Measurements from ENCODE around the gene EIF2A. TPM values are rescaled to one million over a fixed set of nuclear protein-coding genes. Genes with fewer than 3 reads are reported as not detected.

The EIF2A gene
- total and polyA plus RNA-seq, 2 of the 13 experiments (the other 11 are each of a cell fraction or from before 2014, with no cell fraction given) = 124 to 139 TPM

- Histone ChIP-seq H4K20me1 (ENCODE audit: insufficient read depth, low read length) (no peaks in the 10 kb centered on the region), H3K4me1 (ENCODE audit: insufficient read depth, low read length) (no peaks in the 10 kb centered on the region), H3K27ac (ENCODE audit: extremely low read length, insufficient read depth, low read length) (no peak overlapping the region), H3K4me3 (replicated peaks in 1 of 3; ENCODE audit: insufficient read depth in 1 of 3, low read depth in 2 of 3, low read length in 3 of 3) (no peak overlapping the region), H3K4me2 (ENCODE audit: low read depth, low read length) (no peak overlapping the region), H3K9ac (ENCODE audit: insufficient read depth, low read depth, low read length) (no peak overlapping the region), H3K79me2 (ENCODE audit: insufficient read depth, low read length) (no peaks in the 10 kb centered on the region), H3K9me3 (ENCODE audit: low read length) (peaks cover 12% of the 10 kb centered on the region), H3K36me3 (replicated peaks in 1 of 2; ENCODE audit: control insufficient read depth in 1 of 2, insufficient read depth in 2 of 2, low read length in 2 of 2) (no peaks in the 10 kb centered on the region), H2AFZ (ENCODE audit: low read length) (no peak overlapping the region), H3K27me3 (ENCODE audit: control insufficient read depth in 1 of 2, insufficient read depth in 2 of 2, low read length in 2 of 2) (no peaks in the 10 kb centered on the region; a peak in 1 of 5 replicates)
- no peak; the same call in 2 of the 3 replicates for ATAC-seq
- WGBS (ENCODE audit: low lambda C conversion rate) = 0% methylated on average over 2 of the region's 3 CpGs
- CTCF ChIA-PET (ENCODE audit: low intra/inter-chr PET ratio, low total read pairs) = interaction anchor here (1.2 kb wide), 1 partner anchor 218 kb away, joined by 3 read pairs; no protein-coding TSS in a partner anchor
- FAIRE-seq = no peak
- POLR2A ChIA-PET = no interaction called here
- in situ Hi-C loops (cut with HindIII; ENCODE audit: extremely low pct_ligation_motif_present, low pct_unique_long_range_greater_than_20kb) (no loop called here), intact Hi-C loops (cut with micrococcal nuclease; ENCODE audit: unreplicated experiment) (no loop called here)
- DNase-seq (ENCODE audit: low spot score) = no peak
- no TSS peak for BruUV-seq (replicated peaks)
- TF ChIP-seq RXRB (CRISPR knock-in tag; IDR thresholded peaks at IDR 0.05; ENCODE audit: borderline replicate concordance) = no peak
- TF ChIP-seq FOXM1 (CRISPR knock-in tag; IDR thresholded peaks at IDR 0.05) = no peak
- TF ChIP-seq ZNF816 (CRISPR knock-in tag; IDR thresholded peaks at IDR 0.05; ENCODE audit: borderline replicate concordance) = no peak
- TF ChIP-seq ZNF674 (CRISPR knock-in tag; IDR thresholded peaks at IDR 0.05; ENCODE audit: low read depth) = no peak
- TF ChIP-seq ZNF362 (CRISPR knock-in tag; IDR thresholded peaks at IDR 0.05; ENCODE audit: borderline replicate concordance) = no peak
- TF ChIP-seq DMAP1 (CRISPR knock-in tag; IDR thresholded peaks at IDR 0.05) = no peak
- TF ChIP-seq PBX3 (CRISPR knock-in tag; IDR thresholded peaks at IDR 0.05; ENCODE audit: borderline replicate concordance) = no peak
- TF ChIP-seq SOX6 (IDR thresholded peaks at IDR 0.05) = no peak
- no peak for TF ChIP-seq SOX6 (CRISPR knock-in tag; IDR thresholded peaks at IDR 0.05)
- TF ChIP-seq BCL3 (CRISPR knock-in tag; IDR thresholded peaks at IDR 0.05) = no peak
- TF ChIP-seq ZNF24 (IDR thresholded peaks at IDR 0.05) = no peak
- TF ChIP-seq ZNF546 (CRISPR knock-in tag; conservative IDR thresholded peaks at IDR 0.05) = no peak
- TF ChIP-seq MXI1 (IDR thresholded peaks at IDR 0.05; ENCODE audit: borderline replicate concordance, low read depth, low read length) = no peak
- TF ChIP-seq SMARCE1 (IDR thresholded peaks at IDR 0.05; ENCODE audit: borderline replicate concordance) = no peak
- TF ChIP-seq PPARG (CRISPR knock-in tag; conservative IDR thresholded peaks at IDR 0.05) = no peak
- no peak for TF ChIP-seq RNF219 (CRISPR knock-in tag; IDR thresholded peaks at IDR 0.05)
- TF ChIP-seq HES4 (CRISPR knock-in tag; IDR thresholded peaks at IDR 0.05; ENCODE audit: borderline replicate concordance) = no peak
- no peak for TF ChIP-seq ZNF292 (CRISPR knock-in tag; IDR thresholded peaks at IDR 0.05; ENCODE audit: borderline replicate concordance, low read depth)
Observed at GRCh38 chr3:150504483-150504882, 42.1 kb upstream of the EIF2A start.
